SK-N-MC (cell line): Measurements from ENCODE around the gene AK8.

ENCODE experiments used
- EZH2 ChIP-seq: fragments of 200-600 bp; sonication (generic); IDR thresholded peaks from one replicate; pipeline ENCODE4 v1.6.1; 2017; ENCODE audit warnings: antibody characterized with exemption
- POLR2AphosphoS5 ChIP-seq: IDR thresholded peaks from 2 replicates; pipeline ENCODE4 v1.6.1; 2012; ENCODE audit warnings: mild to moderate bottlenecking, low read depth, low read length, borderline replicate concordance

- TF ChIP-seq POLR2AphosphoS5 (no peak), EZH2 (no peak)
These were observed 183.9 kb downstream of the AK8 start for GRCh38 chr9:132694144-132694543.
